IMR-90 (cell line): ENCODE results near the gene TCF7L1. TPM values are rescaled to one million over a fixed set of nuclear protein-coding genes. Genes with fewer than 3 reads are reported as not detected.

Experiments used
- ATAC-seq: fragments of 200-7000 bp; cut with Tn5 transposase; 2 replicates; pipeline ENCODE4 v1.9.1; 2020; ENCODE audit warnings: low read depth, mild to moderate bottlenecking, moderate library complexity
- BruUV-seq: library from RNA; stranded (reverse); fragments of 400-500 nt; replicated peaks from 2 replicates; lab custom pipeline; 2021; lab: Mats Ljungman, UMichigan
- CTCF ChIA-PET: fragments of 300-600 bp; formaldehyde crosslinking; extraction: SDS; loops from one replicate; lab custom pipeline; 2021; ENCODE audit warnings: antibody characterized with exemption; lab: Yijun Ruan, JAX
- POLR2A ChIA-PET: fragments of 300-600 bp; sonication (Branson Sonifier 250); formaldehyde crosslinking; loops from one replicate; lab custom pipeline; 2022; ENCODE audit warnings: antibody characterized with exemption; ENCODE audit not compliant: unreplicated experiment; lab: Charles Lee
- DNase-seq: peaks from one replicate; pipeline ENCODE4 v3.0.0; 2013
- H2AFZ ChIP-seq: replicated peaks from 2 replicates; pipeline ENCODE3; 2013; ENCODE audit warnings: low read length, mild to moderate bottlenecking; ENCODE audit not compliant: poor library complexity
- H2AK5ac ChIP-seq: 2 replicates; pipeline ENCODE4 v1.6.1; 2013; ENCODE audit warnings: low read depth, low read length, inconsistent platforms
- H2AK9ac ChIP-seq: replicated peaks from 2 replicates; pipeline ENCODE3; 2013; ENCODE audit warnings: mild to moderate bottlenecking, low read depth, low read length, moderate library complexity; ENCODE audit not compliant: poor library complexity
- H2BK120ac ChIP-seq: 2 replicates; pipeline ENCODE4 v1.6.1; 2013; ENCODE audit warnings: low read depth, low read length, inconsistent platforms
- H2BK15ac ChIP-seq: 3 replicates; pipeline ENCODE4 v1.6.1; 2013; ENCODE audit warnings: low read depth, low read length, inconsistent platforms
- H2BK20ac ChIP-seq: 2 replicates; pipeline ENCODE4 v1.6.1; 2013; ENCODE audit warnings: low read depth, mild to moderate bottlenecking, inconsistent platforms, low read length, moderate library complexity
- H2BK5ac ChIP-seq: 2 replicates; pipeline ENCODE4 v1.6.1; 2013; ENCODE audit warnings: mild to moderate bottlenecking, low read depth, low read length, inconsistent platforms; ENCODE audit not compliant: poor library complexity, severe bottlenecking
- H3K14ac ChIP-seq: replicated peaks from 2 replicates; pipeline ENCODE4 v1.6.1; 2013; ENCODE audit warnings: low read depth, low read length, inconsistent platforms
- H3K18ac ChIP-seq: 2 replicates; pipeline ENCODE4 v1.6.1; 2013; ENCODE audit warnings: low read depth, low read length, control low read depth
- H3K23ac ChIP-seq: 2 replicates; pipeline ENCODE4 v1.6.1; 2013; ENCODE audit warnings: low read depth, low read length, inconsistent platforms
- H3K27ac ChIP-seq: 2 replicates; pipeline ENCODE4 v1.5.1; 2013; ENCODE audit warnings: mild to moderate bottlenecking, control low read depth, low read length; ENCODE audit not compliant: insufficient read depth
- H3K27me3 ChIP-seq: 2 replicates; pipeline ENCODE4 v1.6.1; 2013; ENCODE audit warnings: low read length; ENCODE audit not compliant: control insufficient read depth, insufficient read depth
- H3K36me3 ChIP-seq: 2 replicates; pipeline ENCODE4 v1.6.1; 2013; ENCODE audit warnings: low read length, mixed read lengths; ENCODE audit not compliant: control insufficient read depth, insufficient read depth
- H3K4ac ChIP-seq: 2 replicates; pipeline ENCODE4 v1.6.1; 2013; ENCODE audit warnings: low read depth, low read length, inconsistent platforms
- H3K4me1 ChIP-seq: 2 replicates; pipeline ENCODE4 v1.6.1; 2013; ENCODE audit warnings: low read length, mixed read lengths; ENCODE audit not compliant: control insufficient read depth, insufficient read depth
- H3K4me2 ChIP-seq: 2 replicates; pipeline ENCODE4 v1.6.1; 2013; ENCODE audit warnings: low read depth, mild to moderate bottlenecking, control low read depth, low read length, moderate library complexity
- H3K4me3 ChIP-seq: 2 replicates; pipeline ENCODE4 v1.5.1; 2013; ENCODE audit warnings: low read depth, mild to moderate bottlenecking, control low read depth, low read length, moderate library complexity; ENCODE audit not compliant: insufficient read depth
- H3K56ac ChIP-seq: 2 replicates; pipeline ENCODE4 v1.6.1; 2013; ENCODE audit warnings: low read length, inconsistent platforms; ENCODE audit not compliant: insufficient read depth; ENCODE audit errors: extremely low read depth
- H3K79me1 ChIP-seq, 2 experiments: 2 replicates each; pipeline ENCODE4 v1.6.1; 2013; ENCODE audit warnings: low read length in 2 of 2, inconsistent platforms in 1 of 2, low read depth in 1 of 2
- H3K9ac ChIP-seq: 2 replicates; pipeline ENCODE4 v1.6.1; 2013; ENCODE audit warnings: low read depth, low read length, control low read depth
- H3K9me1 ChIP-seq: 2 replicates; pipeline ENCODE4 v1.6.1; 2013; ENCODE audit warnings: low read length, inconsistent platforms; ENCODE audit not compliant: insufficient read depth
- H3K9me3 ChIP-seq: 2 replicates; pipeline ENCODE4 v1.6.1; 2013; ENCODE audit warnings: low read length; ENCODE audit not compliant: control insufficient read depth, insufficient read depth
- H4K20me1 ChIP-seq: 2 replicates; pipeline ENCODE4 v1.6.1; 2013; ENCODE audit warnings: low read length, inconsistent platforms; ENCODE audit not compliant: insufficient read depth
- H4K5ac ChIP-seq: 2 replicates; pipeline ENCODE4 v1.6.1; 2013; ENCODE audit warnings: mild to moderate bottlenecking, low read depth, low read length, control low read depth
- H4K8ac ChIP-seq, 2 experiments: 2 replicates each; pipeline ENCODE4 v1.6.1; 2013; ENCODE audit warnings: low read depth in 2 of 2, low read length in 2 of 2, control low read depth in 1 of 2, inconsistent platforms in 1 of 2
- H4K91ac ChIP-seq: 2 replicates; pipeline ENCODE4 v1.6.1; 2013; ENCODE audit warnings: low read depth, low read length, inconsistent platforms; ENCODE audit not compliant: insufficient read depth
- CEBPB ChIP-seq: IDR thresholded peaks from 2 replicates; pipeline ENCODE4 v1.6.1; 2012; ENCODE audit warnings: low read depth, low read length, improper control_type of control experiment
- CHD1 ChIP-seq: IDR thresholded peaks from 2 replicates; pipeline ENCODE4 v1.6.1; 2012; ENCODE audit warnings: low read depth, low read length, improper control_type of control experiment
- MAFK ChIP-seq: IDR thresholded peaks from 2 replicates; pipeline ENCODE4 v1.6.1; 2012; ENCODE audit warnings: low read depth, low read length, improper control_type of control experiment
- MAZ ChIP-seq: IDR thresholded peaks from 2 replicates; pipeline ENCODE4 v1.6.1; 2012; ENCODE audit warnings: low read depth, mild to moderate bottlenecking, low read length, improper control_type of control experiment, moderate library complexity, borderline replicate concordance
- MXI1 ChIP-seq: IDR thresholded peaks from 2 replicates; pipeline ENCODE4 v1.6.1; 2012; ENCODE audit warnings: low read depth, mild to moderate bottlenecking, low read length, moderate library complexity, borderline replicate concordance
- NFE2L2 ChIP-seq: fragments of 150-350 bp; IDR thresholded peaks from 2 replicates; pipeline ENCODE4 v1.6.1; 2016; ENCODE audit warnings: low read depth, mild to moderate bottlenecking, low read length
- POLR2A ChIP-seq: IDR thresholded peaks from 2 replicates; pipeline ENCODE4 v1.6.1; 2012; ENCODE audit warnings: mild to moderate bottlenecking, low read depth, low read length
- RAD21 ChIP-seq: IDR thresholded peaks from 2 replicates; pipeline ENCODE4 v1.6.1; 2012; ENCODE audit warnings: low read length, improper control_type of control experiment
- RFX5 ChIP-seq: IDR thresholded peaks from 2 replicates; pipeline ENCODE4 v1.8.0; 2012; ENCODE audit warnings: low read depth, mild to moderate bottlenecking, low read length, moderate library complexity
- SMC3 ChIP-seq: fragments of 150-350 bp; IDR thresholded peaks from 2 replicates; pipeline ENCODE4 v1.6.1; 2016; ENCODE audit warnings: low read depth, mild to moderate bottlenecking, antibody characterized with exemption, low read length, moderate library complexity
- USF2 ChIP-seq: fragments of 150-350 bp; IDR thresholded peaks from 2 replicates; pipeline ENCODE4 v1.6.1; 2017; ENCODE audit warnings: mild to moderate bottlenecking, antibody characterized with exemption, low read length, low read depth
- WGBS, 2 experiments: methylation state at CpG; one replicate each; pipeline versions ENCODE4 v1.1.5 to v1.1.7; 2013; ENCODE audit warnings: missing lambda C conversion rate in 2 of 2; ENCODE audit not compliant: insufficient read length in 1 of 2; ENCODE audit errors: extremely low coverage in 2 of 2; 5-methylcytosine and 5-hydroxymethylcytosine counted together
- dilution Hi-C: fragments of 300-500 bp; cut with HindIII; formaldehyde crosslinking; loops from one replicate; pipeline ENCODE4 v1.14.3; 2018; ENCODE audit warnings: low sequenced_read_pairs; ENCODE audit not compliant: unreplicated experiment
- in situ Hi-C: fragments of 300-500 bp; cut with MboI; formaldehyde crosslinking; loops from 3 replicates; pipeline ENCODE4 v1.14.3; 2019; ENCODE audit warnings: low sequenced_read_pairs, inconsistent platforms, mixed read lengths
- intact Hi-C: fragments of 100-400 bp; cut with micrococcal nuclease; formaldehyde crosslinking; loops from 2 replicates; pipeline ENCODE4 v1.10.0; 2022
- polyA plus RNA-seq, 3 experiments: library from polyadenylated mRNA; depleted of rRNA; stranded (reverse); fragments of >200 nt; gene quantifications; 2 replicates each; pipeline ENCODE4 v1.2.3, GENCODE V29; 2012; ENCODE audit warnings: low replicate concordance in 1 of 3
- total RNA-seq: library from RNA; depleted of rRNA; stranded (reverse); fragments of >200 nt; gene quantifications from 2 replicates; pipeline ENCODE4 v1.2.3, GENCODE V29; 2012

TCF7L1 gene
- total and polyA plus RNA-seq, 2 of the 4 experiments (the other 2 are of a cell fraction) = 0.72 to 11.1 TPM

DNA sequence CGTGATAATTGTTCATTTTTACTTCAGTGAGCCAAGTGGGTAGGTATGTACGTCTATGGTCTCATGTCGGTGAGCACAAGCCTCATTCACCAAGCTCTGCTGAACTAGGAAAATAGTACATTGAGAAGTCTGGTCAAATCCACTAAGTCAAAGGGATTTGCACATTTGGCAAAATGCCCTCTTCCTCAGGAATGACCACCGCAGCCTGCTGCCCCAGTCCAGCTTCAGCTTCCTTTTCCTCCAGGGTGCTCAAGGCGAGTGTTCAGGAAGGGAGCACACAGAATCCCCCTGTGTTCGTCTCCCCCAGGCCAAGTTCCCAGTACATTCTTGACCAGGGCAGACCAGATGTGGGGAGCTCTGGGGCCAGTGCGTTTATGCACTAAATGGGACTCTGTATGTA is 23.0 kb downstream of the TCF7L1 start:
- no peak overlapping the region for H3K56ac ChIP-seq

More for the DNA sequence above, 23.0 kb downstream of the TCF7L1 start:
- ChIA-PET CTCF (interaction anchor here (0.5 kb wide), 1 partner anchor 85 kb away, joined by 3 read pairs; no protein-coding TSS in a partner anchor), POLR2A (no interaction called here)
- Histone ChIP-seq H3K4me2 (no peak overlapping the region), H4K5ac (no peak overlapping the region), H3K4me1 (peaks cover 12% of the 10 kb centered on the region), H3K27me3 (no peaks in the 10 kb centered on the region), H3K4ac (no peak overlapping the region), H3K27ac (no peak overlapping the region), H3K9me1 (peaks cover 23% of the 10 kb centered on the region), H2BK20ac (no peak overlapping the region), H3K79me1 (peaks cover 28 to 84% of the 10 kb centered on the region in 2 experiments), H4K20me1 (peaks cover 84% of the 10 kb centered on the region), H2AFZ (no peak overlapping the region), H2BK120ac (no peak overlapping the region), H3K36me3 (no peaks in the 10 kb centered on the region), H2BK5ac (no peak overlapping the region), H2BK15ac (no peak overlapping the region), H2AK9ac (no peak overlapping the region), H4K91ac (no peak overlapping the region), H3K4me3 (no peak overlapping the region), H3K9me3 (no peaks in the 10 kb centered on the region), H4K8ac (no peak overlapping the region), H3K14ac (peak overlapping the region; percentile 58; the same call in 1 of the 2 replicates), H3K9ac (no peak overlapping the region), H2AK5ac (no peak overlapping the region), H3K18ac (no peak overlapping the region), H3K23ac (no peak overlapping the region)
- intact Hi-C loops (no loop called here), dilution Hi-C loops (no loop called here), in situ Hi-C loops (no loop called here)
- TF ChIP-seq MAFK = no peak
- no peak for TF ChIP-seq USF2
- no peak for TF ChIP-seq SMC3
- no peak for TF ChIP-seq CHD1
- no peak for TF ChIP-seq CEBPB
- TF ChIP-seq MAZ = no peak
- TF ChIP-seq RAD21 = no peak
- TF ChIP-seq RFX5 = no peak
- TF ChIP-seq MXI1 = no peak
- no peak for TF ChIP-seq POLR2A
- no peak for TF ChIP-seq NFE2L2
- WGBS, 2 experiments = no CpG with 5 or more reads among the region's 7 CpGs
- DNase-seq (peak; percentile 23), ATAC-seq (no peak)
- no TSS peak for BruUV-seq
